ENCODE results near the gene PDE10A. TPM values are rescaled to one million over a fixed set of nuclear protein-coding genes. Genes with fewer than 3 reads are reported as not detected.

Gene PDE10A
- total and polyA plus RNA-seq, 2 of the 8 experiments (the other 6 are each of a cell fraction or from before 2014, with no cell fraction given) = 1.1 to 2.4 TPM

- TF ChIP-seq CHD7 (IDR thresholded peaks at IDR 0.05; ENCODE audit: insufficient replicate concordance, low read length) (no peak), POLR2A (IDR thresholded peaks at IDR 0.05; ENCODE audit: control extremely low read depth in 1 of 2, low read depth in 2 of 2, low read length in 2 of 2) (no peak), ZNF274 (IDR thresholded peaks at IDR 0.05; ENCODE audit: borderline replicate concordance, extremely low read depth, low read length) (no peak), SP2 (IDR thresholded peaks at IDR 0.05; ENCODE audit: low read length) (no peak), KDM1A (IDR thresholded peaks at IDR 0.05; ENCODE audit: borderline replicate concordance, low read length) (no peak), JUN (IDR thresholded peaks at IDR 0.05; ENCODE audit: low read depth, low read length) (no peak), SIN3A (conservative IDR thresholded peaks at IDR 0.05 in 1 of 2, IDR thresholded peaks at IDR 0.05 in 1 of 2; ENCODE audit: low read depth in 1 of 2, low read length in 2 of 2) (no peak)
These were observed 91.9 kb downstream of the PDE10A start (continued) for GRCh38 chr6:165571068-165571682.
